DOHH2 (cell line): Measurements from ENCODE around the gene NPIPB8.
"Not testable (repeated sequence)": the region's sequence is repeated elsewhere in the genome, so short reads cannot be mapped to it uniquely, and the experiment has no call there.

ENCODE experiments used
- H3F3A ChIP-seq: fragments of 200-600 bp; sonication (generic), shearing (Covaris generic); 2 replicates; pipeline ENCODE4 v1.6.0; 2016; ENCODE audit warnings: antibody characterized with exemption, mild to moderate bottlenecking; ENCODE audit not compliant: control insufficient read depth, insufficient read depth
- H3K27ac ChIP-seq: fragments of 200-600 bp; sonication (generic); 2 replicates; pipeline ENCODE4 v1.5.1; 2014; ENCODE audit warnings: low read depth, mild to moderate bottlenecking, low read length, moderate library complexity
- H3K27me3 ChIP-seq: fragments of 200-600 bp; sonication (generic); 2 replicates; pipeline ENCODE4 v1.6.1; 2014; ENCODE audit warnings: mild to moderate bottlenecking, low read length, mixed read lengths; ENCODE audit not compliant: control insufficient read depth
- H3K36me3 ChIP-seq: fragments of 200-600 bp; sonication (generic); 2 replicates; pipeline ENCODE4 v1.6.1; 2014; ENCODE audit warnings: mild to moderate bottlenecking, low read length, moderate library complexity, mixed read lengths; ENCODE audit not compliant: control insufficient read depth
- H3K4me1 ChIP-seq: fragments of 200-600 bp; sonication (generic); 2 replicates; pipeline ENCODE4 v1.6.1; 2014; ENCODE audit warnings: mild to moderate bottlenecking, low read length, mixed read lengths; ENCODE audit not compliant: control insufficient read depth
- H3K4me2 ChIP-seq: fragments of 200-600 bp; sonication (generic); 2 replicates; pipeline ENCODE4 v1.6.0; 2014; ENCODE audit warnings: mild to moderate bottlenecking, low read length, moderate library complexity
- H3K4me3 ChIP-seq: fragments of 200-600 bp; sonication (generic); 2 replicates; pipeline ENCODE4 v1.5.1; 2014; ENCODE audit warnings: mild to moderate bottlenecking, low read length, mixed read lengths
- H3K79me2 ChIP-seq: fragments of 200-600 bp; sonication (generic); 2 replicates; pipeline ENCODE4 v1.6.1; 2014; ENCODE audit warnings: mild to moderate bottlenecking, low read length, mixed read lengths; ENCODE audit not compliant: control insufficient read depth
- H3K9me2 ChIP-seq: fragments of 200-600 bp; sonication (generic); replicated peaks from 2 replicates; pipeline ENCODE4 v1.6.1; 2014; ENCODE audit warnings: mild to moderate bottlenecking, low read length, mixed read lengths; ENCODE audit not compliant: control insufficient read depth
- H3K9me3 ChIP-seq: fragments of 200-600 bp; sonication (generic); 2 replicates; pipeline ENCODE4 v1.6.1; 2014; ENCODE audit warnings: antibody characterized with exemption, low read length, mixed read lengths; ENCODE audit not compliant: control insufficient read depth, insufficient read depth
- H4K20me1 ChIP-seq: fragments of 200-600 bp; sonication (generic); 2 replicates; pipeline ENCODE4 v1.6.0; 2014; ENCODE audit warnings: low read depth, mild to moderate bottlenecking, antibody characterized with exemption, low read length, moderate library complexity; ENCODE audit not compliant: control insufficient read depth, insufficient read depth
- EZH2phosphoT487 ChIP-seq: fragments of 200-600 bp; sonication (generic); IDR thresholded peaks from 2 replicates; pipeline ENCODE4 v1.6.1; 2017; ENCODE audit warnings: borderline replicate concordance, mild to moderate bottlenecking, antibody characterized with exemption, low read length, moderate library complexity, mixed read lengths
- TF ChIP-seq, protein P1 (sequence below): fragments of 200-600 bp; sonication (generic); IDR thresholded peaks from one replicate; pipeline ENCODE4 v1.5.1; 2014; ENCODE audit warnings: antibody characterized with exemption, mild to moderate bottlenecking, low read depth, low read length; ENCODE audit not compliant: poor library complexity, severe bottlenecking

Gene NPIPB8

DNA sequence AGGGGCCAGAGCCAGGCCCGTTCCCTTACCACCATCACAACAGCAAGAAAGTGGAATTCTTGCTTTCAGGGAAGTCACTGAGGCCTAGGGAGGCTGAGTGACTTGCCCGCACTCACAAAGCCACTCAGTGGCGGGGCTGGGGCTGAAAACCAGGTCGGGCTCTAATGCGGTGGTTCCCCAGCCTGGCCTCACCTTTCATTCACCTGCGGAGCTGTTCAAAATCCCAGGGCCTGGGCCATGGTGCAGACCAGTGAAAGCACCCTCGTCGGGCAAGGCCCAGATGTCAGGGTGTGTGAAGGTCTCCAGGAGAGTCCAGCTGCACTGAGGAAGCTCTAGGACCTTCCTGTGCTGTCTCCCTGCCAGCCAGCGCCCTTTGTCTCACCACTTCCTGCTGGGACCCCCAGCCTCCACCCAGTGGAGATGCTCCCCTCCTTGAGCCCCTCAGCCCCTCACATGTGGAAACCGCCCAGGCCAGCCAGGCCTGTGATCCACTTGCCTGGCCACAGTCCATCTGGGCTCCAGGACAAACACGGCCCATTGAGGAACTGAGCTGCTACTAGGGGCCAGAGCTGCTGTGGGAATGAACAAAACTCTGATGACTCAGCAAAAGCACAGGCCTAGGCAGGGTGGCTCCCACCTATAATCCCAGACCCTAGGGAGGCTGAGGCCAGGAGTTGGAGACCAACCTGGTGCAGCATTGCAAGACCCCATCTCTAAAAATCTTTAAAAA lies 28.8 kb upstream of the NPIPB8 start:
- not testable (repeated sequence) for H4K20me1 ChIP-seq, H3K9me3 ChIP-seq, H3K27me3 ChIP-seq, H3K4me1 ChIP-seq, H3K27ac ChIP-seq, H3K4me3 ChIP-seq, H3F3A ChIP-seq, H3K4me2 ChIP-seq, H3K9me2 ChIP-seq
- Histone ChIP-seq H3K36me3 (peaks cover 35% of the 10 kb centered on the region), H3K79me2 (peaks cover 11% of the 10 kb centered on the region)

DNA sequence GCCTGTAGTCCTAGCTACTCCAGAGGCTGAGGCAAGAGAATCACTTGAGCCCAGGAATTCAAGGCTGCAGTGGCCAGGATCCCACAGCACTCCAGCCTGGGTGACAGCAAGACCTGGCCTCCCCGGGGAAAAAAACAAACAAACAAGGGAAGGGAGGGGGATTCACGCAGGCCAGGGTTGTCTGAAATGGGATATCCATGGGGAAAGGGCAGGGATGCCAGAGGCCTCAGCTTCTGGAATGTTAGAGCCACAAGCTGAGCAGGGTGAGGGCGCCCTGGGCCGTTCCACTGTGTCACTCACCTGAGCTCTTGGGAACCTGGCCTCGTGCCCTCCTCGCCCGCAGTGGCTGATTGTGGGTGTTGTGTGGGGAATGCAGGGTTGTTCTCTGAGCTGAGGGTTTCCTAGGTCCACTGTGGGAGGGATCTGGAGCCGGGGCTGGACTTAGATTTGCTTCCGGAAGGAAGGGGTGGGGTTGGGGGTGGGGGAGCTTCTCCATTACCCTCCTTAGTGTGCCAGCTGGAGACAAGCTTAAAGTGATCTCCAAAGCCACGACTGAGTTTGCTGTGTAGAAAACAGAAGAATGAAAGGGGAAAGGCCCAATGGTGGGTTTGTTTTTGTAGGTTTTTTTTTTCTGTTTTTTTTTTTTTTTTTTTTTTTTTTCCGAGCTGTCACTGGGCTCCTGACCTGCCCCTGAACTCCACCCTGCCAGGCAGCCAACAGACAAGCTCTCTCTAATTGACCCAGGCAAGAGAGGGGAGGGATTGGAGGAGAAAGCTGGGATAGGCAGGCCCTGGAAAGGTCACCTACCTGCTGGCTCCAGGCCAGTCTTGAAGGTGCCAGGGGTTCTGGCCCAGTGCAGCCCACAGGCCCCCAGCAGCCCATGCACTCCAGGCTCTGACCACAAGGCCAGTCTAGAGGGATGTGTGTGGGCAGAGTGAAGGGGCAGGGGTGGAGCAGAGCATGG lies 28.0 kb upstream of the NPIPB8 start, which contains the start of gene SULT1A1:
Gene SULT1A1 (minus strand): TSS at position 414 of the 964 bp plus-strand sequence. CDS start 1,189 bp downstream, outside the sequence.
- Histone ChIP-seq H3K27me3 (no peaks in the 10 kb centered on the region), H3K4me1 (peaks cover 4% of the 10 kb centered on the region; the same call in 1 of the 2 replicates), H3F3A (peaks cover 5% of the 10 kb centered on the region), H4K20me1 (no peaks in the 10 kb centered on the region), H3K36me3 (peaks cover 35% of the 10 kb centered on the region), H3K4me3 (no peak within 1 kb of the TSS), H3K27ac (no peak within 1 kb of the TSS), H3K4me2 (no peak within 1 kb of the TSS), H3K79me2 (peaks cover 11% of the 10 kb centered on the region), H3K9me2 (no peaks in the 10 kb centered on the region), H3K9me3 (no peaks in the 10 kb centered on the region)
- TF ChIP-seq, protein P1, sequence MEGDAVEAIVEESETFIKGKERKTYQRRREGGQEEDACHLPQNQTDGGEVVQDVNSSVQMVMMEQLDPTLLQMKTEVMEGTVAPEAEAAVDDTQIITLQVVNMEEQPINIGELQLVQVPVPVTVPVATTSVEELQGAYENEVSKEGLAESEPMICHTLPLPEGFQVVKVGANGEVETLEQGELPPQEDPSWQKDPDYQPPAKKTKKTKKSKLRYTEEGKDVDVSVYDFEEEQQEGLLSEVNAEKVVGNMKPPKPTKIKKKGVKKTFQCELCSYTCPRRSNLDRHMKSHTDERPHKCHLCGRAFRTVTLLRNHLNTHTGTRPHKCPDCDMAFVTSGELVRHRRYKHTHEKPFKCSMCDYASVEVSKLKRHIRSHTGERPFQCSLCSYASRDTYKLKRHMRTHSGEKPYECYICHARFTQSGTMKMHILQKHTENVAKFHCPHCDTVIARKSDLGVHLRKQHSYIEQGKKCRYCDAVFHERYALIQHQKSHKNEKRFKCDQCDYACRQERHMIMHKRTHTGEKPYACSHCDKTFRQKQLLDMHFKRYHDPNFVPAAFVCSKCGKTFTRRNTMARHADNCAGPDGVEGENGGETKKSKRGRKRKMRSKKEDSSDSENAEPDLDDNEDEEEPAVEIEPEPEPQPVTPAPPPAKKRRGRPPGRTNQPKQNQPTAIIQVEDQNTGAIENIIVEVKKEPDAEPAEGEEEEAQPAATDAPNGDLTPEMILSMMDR = no peak
- TF ChIP-seq EZH2phosphoT487 = no peak

- Histone ChIP-seq H3K9me3 (no peaks in the 10 kb centered on the region), H3K27ac (no peak overlapping the region), H3K79me2 (peaks cover 15% of the 10 kb centered on the region), H3K27me3 (no peaks in the 10 kb centered on the region), H3K9me2 (no peaks in the 10 kb centered on the region), H3F3A (no peaks in the 10 kb centered on the region), H3K36me3 (peaks cover 38% of the 10 kb centered on the region), H3K4me3 (no peak overlapping the region), H4K20me1 (no peaks in the 10 kb centered on the region), H3K4me2 (no peak overlapping the region), H3K4me1 (peaks cover 8% of the 10 kb centered on the region)
- TF ChIP-seq, protein P1 = no peak
- no peak for TF ChIP-seq EZH2phosphoT487
These were observed 27.2 kb upstream of the NPIPB8 start for GRCh38 chr16:28610595-28611191.

DNA sequence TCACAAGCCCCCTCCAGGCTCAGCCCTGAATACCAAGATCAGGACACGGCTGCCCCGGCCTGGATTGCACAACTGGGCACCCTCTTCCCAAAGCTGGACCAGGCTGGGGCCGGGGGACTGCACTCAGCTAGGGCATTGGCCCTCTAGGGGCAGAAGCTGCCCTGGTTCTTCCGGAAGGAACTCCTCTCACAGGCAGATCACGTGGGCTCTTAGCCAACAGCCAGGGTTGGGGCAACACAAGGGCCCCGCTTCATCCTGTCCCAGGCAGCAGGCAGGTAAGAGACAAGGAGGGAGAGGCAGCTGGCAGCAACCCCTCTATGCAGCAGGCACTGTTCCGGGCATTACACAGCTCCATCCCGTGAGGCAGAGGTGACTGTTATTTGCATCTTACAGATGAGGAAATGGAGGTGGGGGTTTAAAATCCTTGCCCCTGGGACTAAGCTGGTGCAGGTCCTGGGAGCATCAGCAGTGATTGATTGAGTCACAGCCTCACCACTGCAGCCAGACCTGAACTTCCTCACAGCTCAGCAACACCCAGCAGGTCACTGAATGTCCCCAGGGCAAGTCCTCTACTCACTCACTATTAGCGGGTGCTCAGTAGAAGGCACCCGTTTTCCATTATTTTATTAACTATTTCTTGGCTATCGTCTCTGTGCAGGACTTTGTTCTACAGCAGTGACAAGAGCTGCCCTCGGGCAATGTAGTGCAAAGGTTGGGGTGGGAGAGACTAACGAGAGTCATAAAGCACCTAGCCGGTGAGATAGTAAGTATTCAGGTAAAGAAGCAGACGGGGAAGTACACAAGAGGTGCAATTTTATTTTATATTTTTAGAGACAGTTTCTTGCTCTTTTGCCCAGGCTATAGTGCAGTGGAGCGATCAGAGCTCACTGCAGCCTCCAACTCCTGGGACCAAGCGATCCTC lies 25.2 kb upstream of the NPIPB8 start:
- not testable (repeated sequence) for H3K4me3 ChIP-seq, H3F3A ChIP-seq, H3K4me2 ChIP-seq, H3K9me2 ChIP-seq, H4K20me1 ChIP-seq, H3K27me3 ChIP-seq, H3K27ac ChIP-seq, H3K9me3 ChIP-seq
- Histone ChIP-seq H3K4me1 (peaks cover 26% of the 10 kb centered on the region), H3K79me2 (peaks cover 32% of the 10 kb centered on the region), H3K36me3 (peaks cover 43% of the 10 kb centered on the region)

DNA sequence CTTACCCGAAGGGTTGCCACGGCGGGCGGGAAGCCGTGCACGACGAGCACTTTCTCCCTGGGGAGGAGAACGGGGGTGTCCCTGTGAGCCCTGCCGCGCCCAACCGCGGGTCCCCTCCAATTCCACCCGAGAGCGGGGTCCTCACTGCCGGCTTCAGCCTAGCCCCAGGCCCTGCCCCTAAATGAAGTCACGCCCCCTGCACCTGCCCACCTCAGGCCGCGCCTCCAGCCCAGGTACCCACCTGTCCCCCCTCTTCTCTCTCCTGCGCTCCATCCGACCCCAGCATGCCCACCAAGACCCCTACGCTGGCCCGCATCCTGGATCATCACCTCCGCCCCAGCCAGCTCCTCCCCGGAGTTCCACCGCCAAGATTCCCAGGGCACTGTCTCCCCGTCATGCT lies 24.0 kb upstream of the NPIPB8 start:
- H3K4me3 ChIP-seq, H3K9me2 ChIP-seq, H4K20me1 ChIP-seq, H3K27me3 ChIP-seq, H3K4me2 ChIP-seq, H3K27ac ChIP-seq, H3K9me3 ChIP-seq, H3F3A ChIP-seq: not testable (repeated sequence)
- peaks cover 41% of the 10 kb centered on the region for H3K79me2 ChIP-seq
- peaks cover 45% of the 10 kb centered on the region for H3K36me3 ChIP-seq
- peaks cover 37% of the 10 kb centered on the region for H3K4me1 ChIP-seq
